Islet precursor cell (in vitro differentiated cells): ENCODE data around the gene CARMIL1.

ENCODE experiments used
- DNase-seq: peaks from one replicate; pipeline ENCODE4 v3.0.0-alpha.2; 2018

The CARMIL1 gene

DNA sequence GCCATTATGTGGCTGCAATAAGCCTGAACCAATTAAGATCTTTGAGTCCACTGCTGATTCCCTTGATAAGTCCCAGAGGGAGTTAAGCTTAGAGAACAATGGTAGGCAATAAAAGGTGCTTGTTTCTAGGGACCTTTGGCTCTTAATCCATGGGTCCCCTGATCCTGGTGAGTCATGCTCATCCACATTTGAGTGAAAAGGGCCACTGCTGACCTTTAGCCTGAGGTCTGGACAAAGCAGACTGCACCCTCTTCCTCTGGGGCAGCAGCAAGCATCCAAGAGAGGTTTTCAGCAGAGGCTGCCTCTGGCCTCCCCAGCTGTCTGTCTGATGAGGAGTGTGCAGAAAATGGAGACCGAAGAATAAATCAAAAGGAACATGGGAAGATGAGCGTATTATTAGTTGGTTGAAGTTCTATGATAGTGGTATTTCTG, 356.7 kb downstream of the CARMIL1 start:
- peak; percentile 65 for DNase-seq

DNA sequence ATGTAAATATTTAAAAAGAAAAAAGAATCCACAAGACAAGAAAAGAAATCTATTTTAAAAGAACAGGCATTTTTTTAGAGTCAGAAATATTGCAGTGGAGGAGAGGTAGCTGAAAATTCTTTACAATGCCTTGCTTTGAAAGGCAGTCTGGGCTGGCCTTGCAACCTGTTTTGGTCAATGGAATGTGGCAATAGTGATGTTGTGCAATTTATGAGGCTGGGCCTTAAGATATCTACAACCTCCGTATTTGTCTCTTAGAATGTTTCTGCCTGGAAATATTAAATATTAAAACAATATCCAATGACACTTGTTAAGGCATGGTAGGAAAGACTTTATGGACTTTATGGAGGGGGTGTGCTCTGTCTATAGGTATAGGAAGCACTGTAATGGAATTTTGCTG, 358.0 kb downstream of the CARMIL1 start:
- DNase-seq: no peak

DNA sequence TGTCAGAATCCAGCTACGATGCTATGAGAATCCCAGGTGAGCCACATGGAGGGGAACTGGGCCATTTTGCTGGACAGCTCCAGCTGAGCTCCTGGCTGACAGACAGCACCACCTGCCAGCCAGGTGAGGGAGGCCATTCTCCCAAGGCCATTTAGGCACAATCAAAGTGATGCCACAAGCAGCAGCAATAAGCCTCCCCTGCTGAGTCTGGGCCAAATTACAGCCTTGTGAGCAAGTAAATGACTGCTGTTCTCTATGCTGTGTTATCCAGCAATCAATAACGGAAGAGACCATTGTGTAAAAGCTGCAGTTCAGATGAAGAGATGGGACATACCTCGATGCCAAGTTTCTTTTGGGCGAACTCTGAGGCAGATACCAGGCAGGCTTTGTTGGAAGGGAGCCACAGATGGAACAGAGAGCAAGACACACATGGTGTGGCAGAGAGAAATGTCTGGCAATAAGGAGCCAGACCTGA, 358.8 kb downstream of the CARMIL1 start:
- DNase-seq: peak; percentile 68

DNA sequence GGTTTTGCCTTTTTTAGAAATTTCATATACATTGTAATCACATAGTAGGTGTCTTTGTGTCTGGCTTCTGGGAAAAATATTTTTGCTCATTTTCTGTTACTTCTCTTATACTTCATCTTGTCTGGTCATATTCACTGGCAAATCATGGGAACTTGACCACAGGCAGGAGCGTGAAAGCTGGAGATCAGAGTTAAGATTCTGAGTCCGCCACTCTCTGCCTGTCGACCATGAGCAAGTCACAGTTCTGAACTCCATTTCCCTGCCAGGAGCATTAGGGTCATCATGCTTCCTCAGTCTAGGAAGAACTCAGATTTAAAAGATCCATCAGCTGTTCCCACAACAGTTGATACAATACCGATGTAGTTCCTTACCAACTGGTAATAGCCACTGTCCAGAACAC, 360.5 kb downstream of the CARMIL1 start:
- no peak for DNase-seq

DNA sequence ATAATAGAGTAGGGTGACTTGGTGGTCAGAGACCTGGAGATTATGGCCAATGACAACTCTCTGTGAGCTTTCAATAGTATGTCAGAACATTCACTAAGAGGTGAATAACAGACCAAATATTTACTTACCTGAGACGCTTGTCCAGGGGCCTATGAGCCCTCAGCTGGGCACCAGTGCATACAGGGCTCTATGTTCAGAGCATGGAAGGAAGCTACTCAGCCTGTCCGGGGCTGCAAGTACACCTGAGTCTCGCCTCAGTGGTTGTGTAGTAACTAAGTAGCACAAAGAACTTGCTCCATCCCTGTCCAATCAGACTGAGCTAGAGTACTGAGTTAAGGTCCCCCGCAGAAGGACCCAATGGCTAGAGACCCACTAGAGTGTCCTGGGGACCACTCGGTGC, 361.3 kb downstream of the CARMIL1 start:
- DNase-seq: no peak

DNA sequence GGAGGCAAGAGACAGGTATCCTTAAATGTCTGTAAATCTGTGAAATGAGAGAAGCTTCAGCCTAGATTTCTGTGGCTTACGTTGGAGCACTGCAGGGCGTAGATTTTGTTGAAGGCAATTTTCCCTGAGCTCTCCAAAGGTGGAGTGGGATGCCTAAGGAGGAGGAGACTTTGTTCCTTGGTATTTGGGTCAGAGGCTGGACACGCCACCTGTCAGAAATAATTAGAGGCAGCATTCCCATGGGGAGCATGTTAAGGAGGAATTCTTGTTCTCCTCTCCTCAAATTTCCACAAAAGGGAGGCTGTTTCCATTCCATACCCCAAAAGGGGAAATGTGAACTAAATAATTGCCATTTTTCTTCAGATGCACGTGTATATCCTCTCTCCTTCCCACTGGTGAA, 361.7 kb downstream of the CARMIL1 start:
- no peak for DNase-seq

DNA sequence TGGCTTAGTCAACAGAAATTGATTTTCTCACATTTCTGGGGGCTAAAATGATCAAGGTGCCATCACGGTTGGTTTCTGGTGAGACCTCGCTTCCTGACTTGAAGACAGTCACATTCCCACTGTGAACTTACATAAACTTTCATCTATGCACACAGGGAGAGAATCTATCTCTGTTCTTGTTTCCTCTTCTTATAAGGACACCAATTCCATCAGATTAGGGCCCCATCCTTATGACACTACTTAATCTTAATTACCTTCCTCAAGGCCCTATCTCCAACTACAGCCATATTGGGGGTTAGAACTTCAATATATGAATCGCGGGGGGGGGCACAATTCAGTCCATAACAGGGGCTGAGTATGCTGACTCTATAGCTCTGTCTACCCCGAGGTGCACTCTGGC, 362.2 kb downstream of the CARMIL1 start:
- no peak for DNase-seq

DNA sequence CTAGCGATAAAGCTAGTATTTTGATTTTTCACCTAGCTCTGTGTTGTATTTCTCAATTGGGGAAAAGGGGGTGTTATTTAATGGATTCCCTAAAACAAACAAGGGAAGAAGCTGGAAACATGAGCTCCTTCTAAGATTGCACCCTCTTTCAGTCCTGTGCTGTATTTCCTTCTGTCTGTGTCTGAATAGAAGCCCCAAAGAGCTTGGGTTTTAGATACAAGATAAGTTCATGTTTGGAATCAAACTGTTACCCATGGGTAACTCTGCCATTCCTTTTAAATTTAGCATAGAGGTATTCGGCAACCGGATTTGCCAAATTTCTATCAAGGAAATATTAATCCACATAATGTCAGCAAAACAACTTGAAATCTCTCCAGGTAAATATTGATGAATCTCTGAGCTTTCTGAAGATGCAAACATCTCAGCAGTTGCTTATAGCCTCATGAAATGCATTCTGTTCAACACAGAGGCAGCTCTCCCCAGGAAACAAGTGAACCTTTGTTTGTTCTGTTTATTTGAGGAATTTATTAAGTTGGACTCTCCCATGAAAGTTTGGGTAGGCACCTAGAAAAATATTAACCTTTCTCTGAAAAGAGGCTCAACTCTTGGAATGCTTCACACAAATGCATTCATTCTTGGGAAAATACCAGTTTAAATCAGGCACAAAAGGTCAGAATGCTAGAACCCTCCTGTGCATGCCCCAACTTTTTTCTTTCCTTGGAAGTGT, 362.9 kb downstream of the CARMIL1 start:
- DNase-seq: no peak

DNA sequence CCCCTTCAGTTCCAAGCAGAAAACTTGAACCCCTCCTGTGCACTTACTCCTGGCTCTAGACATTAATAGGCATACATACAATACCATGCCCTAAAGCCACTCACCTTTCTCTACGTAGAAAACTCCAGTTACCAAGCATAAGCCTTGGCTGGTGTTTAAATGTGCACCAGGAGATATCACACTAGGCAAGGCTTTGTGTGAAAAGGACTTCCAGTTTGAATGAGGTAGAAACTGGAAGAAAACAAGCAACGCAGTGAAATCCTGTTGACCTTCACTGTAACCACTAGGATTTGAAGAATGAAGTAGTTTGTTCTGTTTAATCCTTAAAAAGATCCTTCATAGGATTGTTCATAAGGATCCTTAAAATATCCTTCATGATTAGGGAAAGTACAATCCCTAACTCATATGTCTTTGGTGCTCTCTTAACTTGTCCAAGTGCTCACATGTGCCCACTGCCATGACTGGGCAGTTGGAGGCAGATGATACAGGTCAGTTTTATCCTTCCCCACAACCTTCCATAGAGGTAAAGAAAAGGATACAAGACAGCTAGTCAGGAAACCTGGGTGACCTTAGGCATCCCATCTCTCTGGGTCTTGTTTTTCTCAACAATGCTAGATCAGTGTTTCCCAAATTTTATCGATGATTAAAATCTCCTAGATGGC, 363.6 kb downstream of the CARMIL1 start:
- no peak for DNase-seq

DNA sequence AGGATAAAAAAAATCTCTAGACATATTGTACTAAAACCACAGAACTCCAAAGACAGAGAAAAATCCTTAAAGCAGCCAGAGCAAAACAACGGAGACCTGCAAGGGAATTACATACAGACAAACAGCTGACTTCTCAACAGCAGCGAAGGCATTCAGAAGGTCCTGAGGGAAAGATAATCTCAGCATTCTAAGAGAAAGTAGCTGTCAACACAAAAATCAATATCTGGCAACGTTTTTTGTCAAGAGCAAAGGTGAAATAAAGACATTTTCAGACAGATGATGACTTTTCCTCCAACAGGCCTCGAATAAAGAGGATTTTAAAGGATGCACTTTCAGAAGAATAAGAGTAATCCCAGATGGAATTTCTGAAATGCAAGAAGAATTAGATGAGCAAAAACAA, 366.7 kb downstream of the CARMIL1 start:
- DNase-seq: no peak

DNA sequence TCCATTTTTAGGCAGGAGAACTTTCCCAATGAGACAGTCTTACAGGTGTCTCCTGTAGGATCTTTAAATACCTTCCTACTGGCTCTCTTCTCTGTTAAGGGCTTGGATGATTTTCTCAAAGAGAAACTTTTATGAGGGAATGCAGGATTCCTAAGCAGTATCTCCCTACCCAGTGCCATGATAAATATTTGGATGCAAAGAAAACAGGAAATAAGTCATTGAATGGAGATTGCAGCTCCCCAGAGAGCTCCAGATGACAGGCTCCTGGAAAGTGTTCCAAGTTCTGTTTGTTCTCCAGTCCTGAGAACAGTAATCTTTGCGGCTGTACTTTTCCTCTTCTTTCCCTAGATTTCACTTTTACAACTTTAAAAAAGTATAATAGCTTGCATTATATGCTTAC, 370.4 kb downstream of the CARMIL1 start:
- DNase-seq: no peak

DNA sequence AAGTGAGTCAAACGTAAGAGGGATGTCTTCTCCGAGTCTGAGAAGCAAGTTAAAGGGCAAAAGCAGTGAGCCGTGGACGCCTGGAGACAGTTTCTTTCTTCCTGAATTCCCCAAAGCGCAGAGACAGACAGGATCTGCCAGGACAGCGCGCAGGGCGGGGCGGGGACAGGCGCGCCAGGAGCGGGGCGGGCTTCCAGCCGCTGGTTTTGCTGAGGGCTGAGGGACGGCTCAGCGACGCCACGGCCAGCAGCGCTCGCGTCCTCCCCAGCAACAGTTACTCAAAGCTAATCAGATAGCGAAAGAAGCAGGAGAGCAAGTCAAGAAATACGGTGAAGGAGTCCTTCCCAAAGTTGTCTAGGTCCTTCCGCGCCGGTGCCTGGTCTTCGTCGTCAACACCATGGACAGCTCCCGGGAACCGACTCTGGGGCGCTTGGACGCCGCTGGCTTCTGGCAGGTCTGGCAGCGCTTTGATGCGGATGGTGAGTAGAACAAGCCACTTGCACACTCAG, 372.9 kb downstream of the CARMIL1 start, which contains the start of gene SCGN:
Gene SCGN (plus strand): TSS at position 209 of the 509 bp plus-strand sequence. CDS start 189 bp downstream, at position 398.
- DNase-seq: peak; percentile 94

DNA sequence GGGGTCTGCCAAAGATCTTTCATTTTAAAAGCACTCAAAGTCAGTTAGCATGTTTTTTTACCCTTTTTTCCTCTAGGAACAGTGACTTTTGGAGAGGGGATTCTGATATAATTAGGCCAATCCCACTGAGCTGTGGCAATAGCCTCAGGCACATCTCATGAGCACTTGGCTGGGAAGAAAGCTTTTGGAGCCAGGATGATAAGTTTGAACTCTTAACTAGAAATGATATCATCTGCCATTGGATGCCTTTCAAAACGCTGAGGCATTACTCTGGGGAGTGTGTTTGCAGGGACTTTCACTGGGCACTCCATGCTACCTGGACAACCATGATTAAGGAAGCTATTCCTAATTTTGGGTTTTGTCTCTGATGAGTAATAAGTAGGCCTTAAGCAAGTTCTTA, 376.5 kb downstream of the CARMIL1 start:
- DNase-seq: no peak

DNA sequence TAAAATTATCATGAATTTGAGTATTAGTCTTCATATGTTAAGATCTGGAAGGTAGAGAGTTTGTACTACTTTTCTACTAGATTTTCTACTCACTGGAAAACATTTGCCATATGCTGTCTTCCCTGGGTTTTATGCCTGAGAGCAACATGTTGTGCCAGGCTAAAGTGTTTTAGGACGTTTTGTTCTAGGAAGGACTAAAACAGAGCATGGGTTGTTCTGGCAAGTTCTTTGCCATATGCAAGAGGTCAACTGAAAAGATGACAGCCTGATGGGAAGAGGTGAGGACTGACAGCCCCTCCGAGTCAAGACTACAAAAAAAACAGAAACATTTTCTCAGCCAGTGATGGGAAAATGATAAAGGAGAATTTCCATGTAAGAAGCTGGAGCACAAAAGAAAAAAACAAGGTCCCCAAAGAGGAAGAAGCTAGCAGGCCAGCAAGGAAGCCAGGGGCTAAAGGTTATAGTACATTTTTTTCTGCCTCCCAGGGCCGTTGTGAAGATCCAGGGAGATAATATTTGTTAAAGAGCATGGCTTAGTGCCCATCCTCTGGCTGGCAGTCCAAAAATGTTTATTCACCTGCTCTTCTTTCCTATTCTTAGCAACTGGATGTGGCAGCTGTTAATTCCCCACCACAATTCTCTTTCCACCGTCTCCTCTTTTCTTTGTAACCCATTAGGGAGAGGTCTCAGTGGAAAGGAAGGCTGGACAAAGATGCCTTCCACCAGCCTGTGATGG, 380.6 kb downstream of the CARMIL1 start:
- DNase-seq: no peak

DNA sequence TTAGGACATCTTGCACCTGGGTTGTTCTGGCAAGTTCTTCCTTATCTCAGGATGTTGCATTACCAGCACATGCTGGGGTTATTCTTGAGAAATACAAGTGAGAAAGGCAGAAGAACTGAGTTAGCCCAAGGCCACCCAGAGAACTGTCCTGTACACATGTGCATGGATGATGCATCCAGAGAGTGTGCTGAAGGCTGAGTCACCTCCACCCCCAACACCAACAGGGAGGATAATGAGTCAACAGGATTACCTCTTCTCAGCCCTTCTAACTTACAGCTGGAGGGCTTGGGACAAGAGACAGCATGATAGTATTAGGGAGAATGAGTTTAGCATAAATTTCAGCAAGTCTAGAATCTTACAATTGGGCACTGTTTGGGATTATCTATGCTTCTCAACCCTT, 381.3 kb downstream of the CARMIL1 start:
- DNase-seq: peak; percentile 80

DNA sequence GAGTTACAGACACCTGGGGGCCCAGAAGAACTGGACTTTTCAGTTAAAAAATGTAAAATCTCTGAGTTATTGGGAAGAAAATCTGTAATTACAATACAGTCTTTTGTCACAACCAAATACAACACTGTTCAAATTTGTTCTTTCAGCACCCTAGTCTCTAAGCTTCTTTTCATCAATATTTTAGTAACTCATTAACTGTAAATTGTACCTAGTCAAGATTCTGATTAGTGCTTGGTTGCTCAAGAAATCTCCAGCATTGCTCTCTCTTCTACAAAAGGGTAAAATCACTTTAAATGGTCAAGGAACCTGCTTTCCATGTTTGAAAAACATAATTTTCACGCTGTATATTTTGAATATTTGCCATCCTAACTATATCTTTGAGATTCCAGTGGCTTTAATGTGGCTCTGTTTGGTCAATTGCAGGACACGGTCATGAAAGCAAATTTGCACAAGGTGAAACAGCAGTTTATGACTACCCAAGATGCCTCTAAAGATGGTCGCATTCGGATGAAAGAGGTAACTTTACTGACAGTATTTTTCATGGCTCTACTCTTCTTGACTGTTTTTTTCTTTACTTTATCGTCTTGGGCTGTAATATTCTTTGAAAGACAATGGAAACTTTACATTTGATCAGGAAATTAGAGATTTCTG, 382.1 kb downstream of the CARMIL1 start:
- DNase-seq: no peak

DNA sequence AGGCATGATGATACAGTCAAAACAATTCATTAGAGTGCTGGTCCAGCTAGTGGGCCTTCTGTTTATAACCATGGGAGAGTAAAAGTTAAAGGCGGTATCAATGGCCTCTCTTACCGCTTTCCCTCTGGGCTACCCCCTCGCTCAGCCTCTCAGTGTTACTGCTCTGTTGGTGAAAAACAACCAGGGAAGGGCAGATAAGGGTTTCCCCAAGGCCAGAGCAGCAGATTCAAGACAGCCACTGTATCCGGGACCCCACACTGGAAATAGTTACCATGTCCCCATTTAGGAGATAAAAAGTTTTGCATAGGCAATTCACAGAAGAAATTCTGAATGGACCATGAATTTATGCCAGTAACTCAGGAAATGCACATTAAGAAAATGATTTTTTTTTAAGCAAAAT, 386.3 kb downstream of the CARMIL1 start:
- no peak for DNase-seq

DNA sequence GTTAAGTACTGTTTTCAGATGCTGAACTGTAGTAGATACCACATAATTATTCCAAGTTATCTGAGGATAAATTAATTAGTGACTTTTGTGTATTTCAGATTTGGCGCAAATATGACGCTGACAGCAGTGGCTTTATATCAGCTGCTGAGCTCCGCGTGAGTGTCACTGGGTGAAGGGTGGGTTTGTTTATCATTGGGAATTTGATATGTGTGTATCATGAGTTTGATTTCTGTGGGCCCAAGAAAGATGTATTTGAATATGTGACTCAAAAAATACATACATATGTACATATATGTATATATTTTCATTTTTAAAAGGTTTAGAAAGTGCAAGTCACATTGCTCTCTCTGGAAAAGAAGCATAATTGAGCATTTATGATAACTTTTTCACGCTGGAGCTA, 390.2 kb downstream of the CARMIL1 start:
- DNase-seq: no peak
